A204.1 (cell line): ENCODE measurements around the gene STAT6.

ENCODE experiments used
- FAIRE-seq: peaks from 2 replicates; lab custom pipeline; 2012; peaks lifted over from hg19 to GRCh38; lab: Jason Lieb, UNC

The STAT6 gene

GRCh38 chr12:57047981-57048380 is 63.2 kb downstream of the STAT6 start:
- no peak for FAIRE-seq

- FAIRE-seq, result no peak
Observed at GRCh38 chr12:57046947-57047890, 63.9 kb downstream of the STAT6 start.

GRCh38 chr12:57046086-57046791 is 64.9 kb downstream of the STAT6 start:
- no peak for FAIRE-seq
